ENCODE results near the gene JAG1.

The JAG1 gene

DNA sequence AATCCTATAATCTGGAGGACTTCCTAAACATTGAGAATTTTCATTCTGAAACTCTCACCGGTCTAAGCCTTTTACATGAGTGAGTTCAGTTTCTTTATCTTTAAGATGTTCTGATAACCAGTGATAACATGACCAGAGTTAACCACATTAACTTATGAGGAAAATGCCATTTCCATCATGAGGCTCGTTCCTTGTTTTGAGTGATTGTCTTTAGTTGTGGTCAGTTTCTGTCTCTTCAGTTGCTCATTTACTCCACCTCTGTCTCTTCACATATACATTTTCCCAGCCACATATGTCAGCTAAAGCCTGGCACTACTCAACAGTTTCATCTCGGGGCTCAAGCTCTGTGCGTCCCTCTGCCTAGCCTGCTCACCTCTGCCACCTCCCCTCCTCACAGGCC is 70.4 kb downstream of the JAG1 start:
- Histone ChIP-seq H4K8ac (ENCODE audit: low read depth, low read length) (no peak overlapping the region), H2BK12ac (ENCODE audit: low read length) (no peak overlapping the region), H4K91ac (ENCODE audit: low read depth, low read length) (no peak overlapping the region), H3K23ac (ENCODE audit: low read length) (no peak overlapping the region), H2AK5ac (ENCODE audit: low read length) (no peak overlapping the region), H3K79me1 (ENCODE audit: low read length) (no peaks in the 10 kb centered on the region), H2BK5ac (ENCODE audit: low read depth, low read length, poor library complexity) (no peak overlapping the region), H3K27ac (ENCODE audit: low read depth, low read length) (no peak overlapping the region), H4K12ac (ENCODE audit: low read depth, low read length) (no peak overlapping the region), H3K4me3 (ENCODE audit: low read depth, low read length) (no peak overlapping the region), H3K4me2 (ENCODE audit: low read length) (no peak overlapping the region), H3K14ac (ENCODE audit: low read length) (no peak overlapping the region), H3K27me3 (ENCODE audit: insufficient read depth, low read length) (no peaks in the 10 kb centered on the region), H3K79me2 (ENCODE audit: control insufficient read depth, insufficient read depth, low read length, poor library complexity) (no peaks in the 10 kb centered on the region), H3K9ac (ENCODE audit: low read length) (no peak overlapping the region), H2AFZ (ENCODE audit: insufficient read depth, low read length, poor library complexity) (no peak overlapping the region), H3K4me1 (ENCODE audit: control insufficient read depth in 1 of 2, insufficient read depth in 2 of 2, low read length in 2 of 2) (peaks cover 1 to 3% of the 10 kb centered on the region in 2 experiments), H3K18ac (ENCODE audit: low read length) (no peak overlapping the region), H2BK120ac (ENCODE audit: insufficient read depth, low read length, poor library complexity) (no peak overlapping the region), H3K9me3 (ENCODE audit: insufficient read depth, low read depth, low read length) (no peaks in the 10 kb centered on the region), H3K4ac (ENCODE audit: low read depth, low read length) (no peak overlapping the region), H3K36me3 (ENCODE audit: control insufficient read depth in 1 of 2, insufficient read depth in 2 of 2, low read length in 2 of 2) (no peaks in the 10 kb centered on the region)
- no peak for DNase-seq
- no CpG with 5 or more reads among the region's 4 CpGs for WGBS (ENCODE audit: extremely low coverage, insufficient coverage, insufficient read length)

GRCh38 chr20:10602221-10602871 is 71.5 kb downstream of the JAG1 start:
- Histone ChIP-seq H2BK120ac (ENCODE audit: insufficient read depth, low read length, poor library complexity) (no peak overlapping the region), H4K91ac (ENCODE audit: low read depth, low read length) (no peak overlapping the region), H3K14ac (ENCODE audit: low read length) (no peak overlapping the region), H3K27ac (ENCODE audit: low read depth, low read length) (no peak overlapping the region), H4K12ac (ENCODE audit: low read depth, low read length) (no peak overlapping the region), H2BK12ac (ENCODE audit: low read length) (no peak overlapping the region), H3K79me1 (ENCODE audit: low read length) (no peaks in the 10 kb centered on the region), H3K27me3 (ENCODE audit: insufficient read depth, low read length) (no peaks in the 10 kb centered on the region), H3K4me2 (ENCODE audit: low read length) (no peak overlapping the region), H3K79me2 (ENCODE audit: control insufficient read depth, insufficient read depth, low read length, poor library complexity) (no peaks in the 10 kb centered on the region), H3K4me3 (ENCODE audit: low read depth, low read length) (no peak overlapping the region), H3K23ac (ENCODE audit: low read length) (no peak overlapping the region), H4K8ac (ENCODE audit: low read depth, low read length) (no peak overlapping the region), H2AK5ac (ENCODE audit: low read length) (no peak overlapping the region), H3K4me1 (ENCODE audit: control insufficient read depth in 1 of 2, insufficient read depth in 2 of 2, low read length in 2 of 2) (peaks cover 1 to 3% of the 10 kb centered on the region in 2 experiments), H3K4ac (ENCODE audit: low read depth, low read length) (no peak overlapping the region), H2AFZ (ENCODE audit: insufficient read depth, low read length, poor library complexity) (no peak overlapping the region), H3K18ac (ENCODE audit: low read length) (no peak overlapping the region), H3K36me3 (ENCODE audit: control insufficient read depth in 1 of 2, insufficient read depth in 2 of 2, low read length in 2 of 2) (no peaks in the 10 kb centered on the region), H2BK5ac (ENCODE audit: low read depth, low read length, poor library complexity) (no peak overlapping the region), H3K9ac (ENCODE audit: low read length) (no peak overlapping the region), H3K9me3 (ENCODE audit: insufficient read depth, low read depth, low read length) (no peaks in the 10 kb centered on the region)
- DNase-seq = no peak
- no CpG with 5 or more reads among the region's 4 CpGs for WGBS (ENCODE audit: extremely low coverage, insufficient coverage, insufficient read length)

GRCh38 chr20:10597637-10598036 is 76.2 kb downstream of the JAG1 start:
- Histone ChIP-seq H3K79me2 (ENCODE audit: control insufficient read depth, insufficient read depth, low read length, poor library complexity) (no peaks in the 10 kb centered on the region), H4K8ac (ENCODE audit: low read depth, low read length) (no peak overlapping the region), H2BK120ac (ENCODE audit: insufficient read depth, low read length, poor library complexity) (no peak overlapping the region), H3K4me3 (ENCODE audit: low read depth, low read length) (no peak overlapping the region), H3K36me3 (ENCODE audit: control insufficient read depth in 1 of 2, insufficient read depth in 2 of 2, low read length in 2 of 2) (no peaks in the 10 kb centered on the region), H3K79me1 (ENCODE audit: low read length) (no peaks in the 10 kb centered on the region), H3K23ac (ENCODE audit: low read length) (no peak overlapping the region), H3K27ac (ENCODE audit: low read depth, low read length) (no peak overlapping the region), H3K4me1 (ENCODE audit: control insufficient read depth in 1 of 2, insufficient read depth in 2 of 2, low read length in 2 of 2) (no peaks in the 10 kb centered on the region), H2AK5ac (ENCODE audit: low read length) (no peak overlapping the region), H3K9ac (ENCODE audit: low read length) (no peak overlapping the region), H3K4ac (ENCODE audit: low read depth, low read length) (no peak overlapping the region), H3K18ac (ENCODE audit: low read length) (no peak overlapping the region), H3K9me3 (ENCODE audit: insufficient read depth, low read depth, low read length) (no peaks in the 10 kb centered on the region), H3K27me3 (ENCODE audit: insufficient read depth, low read length) (no peaks in the 10 kb centered on the region), H4K91ac (ENCODE audit: low read depth, low read length) (no peak overlapping the region), H3K4me2 (ENCODE audit: low read length) (no peak overlapping the region), H3K14ac (ENCODE audit: low read length) (no peak overlapping the region), H4K12ac (ENCODE audit: low read depth, low read length) (no peak overlapping the region), H2BK5ac (ENCODE audit: low read depth, low read length, poor library complexity) (no peak overlapping the region), H2AFZ (ENCODE audit: insufficient read depth, low read length, poor library complexity) (no peak overlapping the region), H2BK12ac (ENCODE audit: low read length) (no peak overlapping the region)
- WGBS (ENCODE audit: extremely low coverage, insufficient coverage, insufficient read length) = no CpG with 5 or more reads among the region's 1 CpG
- DNase-seq = peak in 1 of 2 donors; percentile 28

GRCh38 chr20:10596710-10597121 is 77.1 kb downstream of the JAG1 start:
- WGBS (ENCODE audit: extremely low coverage, insufficient coverage, insufficient read length) = no CpG with 5 or more reads among the region's 4 CpGs
- Histone ChIP-seq H3K4me3 (ENCODE audit: low read depth, low read length) (no peak overlapping the region), H2BK120ac (ENCODE audit: insufficient read depth, low read length, poor library complexity) (no peak overlapping the region), H3K79me1 (ENCODE audit: low read length) (no peaks in the 10 kb centered on the region), H3K23ac (ENCODE audit: low read length) (no peak overlapping the region), H4K91ac (ENCODE audit: low read depth, low read length) (no peak overlapping the region), H3K4me1 (ENCODE audit: control insufficient read depth in 1 of 2, insufficient read depth in 2 of 2, low read length in 2 of 2) (no peaks in the 10 kb centered on the region), H3K9me3 (ENCODE audit: insufficient read depth, low read depth, low read length) (no peaks in the 10 kb centered on the region), H3K18ac (ENCODE audit: low read length) (no peak overlapping the region), H2BK12ac (ENCODE audit: low read length) (no peak overlapping the region), H3K4me2 (ENCODE audit: low read length) (no peak overlapping the region), H3K14ac (ENCODE audit: low read length) (no peak overlapping the region), H4K8ac (ENCODE audit: low read depth, low read length) (no peak overlapping the region), H3K27me3 (ENCODE audit: insufficient read depth, low read length) (no peaks in the 10 kb centered on the region), H3K79me2 (ENCODE audit: control insufficient read depth, insufficient read depth, low read length, poor library complexity) (no peaks in the 10 kb centered on the region), H4K12ac (ENCODE audit: low read depth, low read length) (no peak overlapping the region), H3K9ac (ENCODE audit: low read length) (no peak overlapping the region), H3K4ac (ENCODE audit: low read depth, low read length) (no peak overlapping the region), H2BK5ac (ENCODE audit: low read depth, low read length, poor library complexity) (no peak overlapping the region), H3K27ac (ENCODE audit: low read depth, low read length) (no peak overlapping the region), H3K36me3 (ENCODE audit: control insufficient read depth in 1 of 2, insufficient read depth in 2 of 2, low read length in 2 of 2) (no peaks in the 10 kb centered on the region), H2AFZ (ENCODE audit: insufficient read depth, low read length, poor library complexity) (no peak overlapping the region), H2AK5ac (ENCODE audit: low read length) (no peak overlapping the region)
- peak in 1 of 2 donors; percentile 53 for DNase-seq
